Measurements from ENCODE around the gene TBCC. TPM values are rescaled to one million over a fixed set of nuclear protein-coding genes. Genes with fewer than 3 reads are reported as not detected.
"Not testable (repeated sequence)": the region's sequence is repeated elsewhere in the genome, so short reads cannot be mapped to it uniquely, and the experiment has no call there.

TBCC gene
- total and polyA plus RNA-seq, 9 donors, result 14.3 to 27.0 (median 16.1) TPM

DNA sequence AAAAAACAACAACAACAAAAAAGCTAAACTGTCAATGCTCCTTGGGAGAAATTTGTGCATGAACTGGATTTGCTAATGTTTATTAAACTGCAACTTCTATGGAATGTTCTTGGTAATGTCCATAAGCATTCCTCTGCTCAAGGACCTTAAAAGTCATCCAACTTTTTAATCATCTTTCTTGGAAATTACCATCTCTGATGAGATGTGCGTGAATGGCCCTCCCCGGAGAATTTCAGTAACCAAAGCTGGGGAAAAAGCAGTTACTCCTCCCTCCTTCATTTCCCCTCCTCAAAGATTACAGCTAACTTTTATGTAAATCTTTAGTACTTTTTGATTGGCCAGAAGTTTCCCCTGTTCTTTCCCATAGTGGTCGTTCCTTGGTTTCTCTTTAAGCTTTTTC lies 5.2 kb downstream of the TBCC start:
- no peaks in the 10 kb centered on the region for H3K9me3 ChIP-seq (replicated peaks; ENCODE audit: control insufficient read depth, low read depth, low read length)
- peaks cover 14% of the 10 kb centered on the region for H3K4me1 ChIP-seq (ENCODE audit: control insufficient read depth, insufficient read depth, low read length)
- no CpG with 5 or more reads among the region's 3 CpGs for WGBS (ENCODE audit: insufficient coverage)
- H3K27me3 ChIP-seq (ENCODE audit: control insufficient read depth, insufficient read depth, low read length), result peaks cover 6% of the 10 kb centered on the region
- H3K36me3 ChIP-seq (ENCODE audit: control insufficient read depth, insufficient read depth, low read length), result no peaks in the 10 kb centered on the region
- DNase-seq, result no peak
- no peak overlapping the region for H3K4me3 ChIP-seq (ENCODE audit: low read length)
- no peak overlapping the region for H3K27ac ChIP-seq (ENCODE audit: low read length)

DNA sequence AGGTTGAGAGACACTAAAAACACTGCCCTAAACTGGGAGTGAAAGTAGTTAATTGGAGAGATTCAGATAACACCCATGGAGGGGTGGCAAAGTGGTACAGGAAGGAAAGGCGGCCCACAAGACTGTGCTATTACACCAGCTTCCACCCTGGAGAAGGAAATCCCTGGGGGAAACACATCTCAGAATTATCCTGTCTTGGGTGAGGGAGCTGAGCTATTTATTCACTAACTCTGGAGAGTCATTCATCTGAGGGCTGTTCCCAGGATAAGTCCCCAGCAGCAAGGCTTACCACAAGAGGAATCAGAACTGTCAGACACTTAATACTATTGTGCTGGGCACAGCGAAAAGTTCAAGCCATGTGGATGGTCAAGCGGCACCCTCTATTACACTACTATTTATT lies 9.9 kb downstream of the TBCC start:
- Histone ChIP-seq H3K27me3 (ENCODE audit: control insufficient read depth, insufficient read depth, low read length) (peaks cover 8% of the 10 kb centered on the region), H3K4me3 (ENCODE audit: low read length) (no peak overlapping the region), H3K9me3 (replicated peaks; ENCODE audit: control insufficient read depth, low read depth, low read length) (no peaks in the 10 kb centered on the region), H3K36me3 (ENCODE audit: control insufficient read depth, insufficient read depth, low read length) (no peaks in the 10 kb centered on the region), H3K27ac (ENCODE audit: low read length) (no peak overlapping the region), H3K4me1 (ENCODE audit: control insufficient read depth, insufficient read depth, low read length) (no peaks in the 10 kb centered on the region)
- WGBS (ENCODE audit: insufficient coverage), result no CpG with 5 or more reads among the region's 3 CpGs
- DNase-seq, result no peak

DNA sequence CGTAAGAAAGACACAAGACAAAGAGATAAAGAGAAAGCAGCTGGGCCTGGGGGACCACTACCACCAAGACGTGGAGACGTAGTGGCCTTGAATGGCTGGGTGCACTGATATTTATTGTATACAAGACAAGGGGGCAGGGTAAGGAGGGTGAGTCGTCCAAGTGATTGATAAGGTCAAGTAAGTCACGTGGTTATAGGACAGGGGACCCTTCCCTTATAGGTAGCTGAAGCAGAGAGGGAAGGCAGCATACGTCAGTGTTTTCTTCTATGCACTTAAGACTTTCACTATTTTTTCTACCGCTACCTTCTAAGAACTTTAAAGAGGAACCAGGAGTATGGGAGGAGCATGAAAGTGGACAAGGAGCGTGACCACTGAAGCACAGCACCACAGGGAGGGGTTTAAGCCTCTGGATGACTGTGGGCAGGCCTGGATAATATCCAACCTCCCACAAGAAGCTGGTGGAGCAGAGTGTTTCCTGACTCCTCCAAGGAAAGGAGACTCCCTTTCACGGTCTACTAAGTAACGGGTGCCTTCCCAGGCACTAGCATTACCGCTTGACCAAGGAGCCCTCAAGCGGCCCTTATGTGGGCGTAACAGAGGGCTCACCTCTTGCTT lies 11.9 kb downstream of the TBCC start:
- not testable (repeated sequence) for DNase-seq; H3K4me1 ChIP-seq (ENCODE audit: control insufficient read depth, insufficient read depth, low read length); H3K36me3 ChIP-seq (ENCODE audit: control insufficient read depth, insufficient read depth, low read length); H3K27ac ChIP-seq (ENCODE audit: low read length); H3K9me3 ChIP-seq (replicated peaks; ENCODE audit: control insufficient read depth, low read depth, low read length); H3K4me3 ChIP-seq (ENCODE audit: low read length); H3K27me3 ChIP-seq (ENCODE audit: control insufficient read depth, insufficient read depth, low read length)
- WGBS (ENCODE audit: insufficient coverage), result 86% methylated on average over 1 of the region's 13 CpGs

DNA sequence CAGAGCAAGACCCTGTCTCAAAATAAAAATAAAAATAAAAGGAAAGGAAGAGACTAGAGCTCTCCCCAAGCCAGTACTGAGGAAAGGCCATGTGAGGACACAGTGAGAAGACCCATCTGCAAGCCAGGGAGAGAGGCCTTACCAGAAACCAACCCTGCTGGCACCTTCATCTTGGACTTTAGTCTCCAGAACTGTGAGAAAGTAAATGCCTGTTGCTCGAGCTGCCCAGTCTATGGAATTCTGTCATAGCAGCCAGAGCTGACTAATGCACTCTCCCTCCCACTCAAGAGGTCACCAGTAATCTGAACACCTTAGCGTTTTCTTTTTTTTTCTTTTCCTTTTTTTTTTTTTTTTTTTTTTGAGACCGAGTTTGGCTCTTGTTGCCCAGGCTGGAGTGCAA lies 16.2 kb downstream of the TBCC start:
- H3K9me3 ChIP-seq (replicated peaks; ENCODE audit: control insufficient read depth, low read depth, low read length), result no peaks in the 10 kb centered on the region
- H3K27ac ChIP-seq (ENCODE audit: low read length), result no peak overlapping the region
- H3K4me3 ChIP-seq (ENCODE audit: low read length), result no peak overlapping the region
- WGBS (ENCODE audit: insufficient coverage), result 57% methylated on average over 1 of the region's 3 CpGs
- peaks cover 2% of the 10 kb centered on the region for H3K27me3 ChIP-seq (ENCODE audit: control insufficient read depth, insufficient read depth, low read length)
- H3K36me3 ChIP-seq (ENCODE audit: control insufficient read depth, insufficient read depth, low read length), result no peaks in the 10 kb centered on the region
- DNase-seq, result no peak
- H3K4me1 ChIP-seq (ENCODE audit: control insufficient read depth, insufficient read depth, low read length), result peaks cover 4% of the 10 kb centered on the region

DNA sequence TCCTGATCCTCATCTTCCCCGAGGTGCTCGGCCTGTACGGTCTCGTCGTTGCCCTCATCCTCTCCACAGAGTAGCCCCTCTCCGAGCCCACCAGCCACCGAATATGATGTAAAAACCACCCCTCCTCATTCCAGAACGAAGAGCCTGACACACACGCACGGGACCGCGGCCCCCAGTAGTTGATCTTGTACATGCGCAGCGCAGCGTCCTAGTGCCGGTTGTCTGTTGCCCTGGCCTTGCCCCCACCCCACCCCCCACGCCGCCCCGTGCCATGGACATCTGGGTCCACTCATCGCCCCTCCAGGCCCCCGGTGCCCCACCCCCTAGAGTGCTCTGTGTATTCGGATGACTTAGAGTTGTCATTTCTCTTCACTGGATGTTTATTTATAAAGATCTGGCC lies 18.3 kb downstream of the TBCC start:
- 38% methylated on average over 15 of the region's 22 CpGs for WGBS (ENCODE audit: insufficient coverage)
- no peaks in the 10 kb centered on the region for H3K36me3 ChIP-seq (ENCODE audit: control insufficient read depth, insufficient read depth, low read length)
- DNase-seq, result peak; percentile 16
- peaks cover 4% of the 10 kb centered on the region for H3K4me1 ChIP-seq (ENCODE audit: control insufficient read depth, insufficient read depth, low read length)
- no peaks in the 10 kb centered on the region for H3K9me3 ChIP-seq (replicated peaks; ENCODE audit: control insufficient read depth, low read depth, low read length)
- peaks cover under 1% of the 10 kb centered on the region for H3K27me3 ChIP-seq (ENCODE audit: control insufficient read depth, insufficient read depth, low read length)
- peak overlapping the region; percentile 60 for H3K4me3 ChIP-seq (ENCODE audit: low read length)
- H3K27ac ChIP-seq (ENCODE audit: low read length), result no peak overlapping the region

DNA sequence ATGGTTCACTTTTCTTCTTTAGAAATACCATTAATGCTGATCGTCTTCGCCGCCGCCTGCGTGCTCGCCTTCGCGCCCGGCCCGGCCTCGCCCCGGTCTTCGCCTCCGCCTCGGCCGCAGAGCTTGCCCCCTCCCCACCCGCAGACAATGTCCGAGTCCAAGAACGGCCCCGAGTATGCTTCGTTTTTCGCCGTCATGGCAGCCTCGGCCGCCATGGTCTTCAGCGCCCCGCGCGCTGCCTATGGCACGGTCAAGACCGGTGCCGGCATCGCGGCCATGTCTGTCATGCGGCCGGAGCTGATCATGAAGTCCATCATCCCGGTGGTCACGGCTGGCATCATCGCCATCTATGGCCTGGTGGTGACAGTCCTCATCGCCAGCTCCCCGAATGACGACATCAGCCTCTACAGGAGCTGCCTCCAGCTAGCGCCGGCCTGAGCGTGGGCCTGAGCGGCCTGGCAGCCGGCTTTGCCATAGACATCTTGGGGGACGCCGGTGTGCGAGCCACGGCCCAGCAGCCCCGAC lies 18.8 kb downstream of the TBCC start:
- peak overlapping the region; percentile 60 for H3K4me3 ChIP-seq (ENCODE audit: low read length)
- no peaks in the 10 kb centered on the region for H3K36me3 ChIP-seq (ENCODE audit: control insufficient read depth, insufficient read depth, low read length)
- 7% methylated on average over 52 of the region's 52 CpGs for WGBS (ENCODE audit: insufficient coverage)
- DNase-seq, result peak; percentile 49
- no peaks in the 10 kb centered on the region for H3K9me3 ChIP-seq (replicated peaks; ENCODE audit: control insufficient read depth, low read depth, low read length)
- H3K4me1 ChIP-seq (ENCODE audit: control insufficient read depth, insufficient read depth, low read length), result peaks cover 4% of the 10 kb centered on the region
- no peaks in the 10 kb centered on the region for H3K27me3 ChIP-seq (ENCODE audit: control insufficient read depth, insufficient read depth, low read length)
- peak overlapping the region; percentile 80 for H3K27ac ChIP-seq (ENCODE audit: low read length)

DNA sequence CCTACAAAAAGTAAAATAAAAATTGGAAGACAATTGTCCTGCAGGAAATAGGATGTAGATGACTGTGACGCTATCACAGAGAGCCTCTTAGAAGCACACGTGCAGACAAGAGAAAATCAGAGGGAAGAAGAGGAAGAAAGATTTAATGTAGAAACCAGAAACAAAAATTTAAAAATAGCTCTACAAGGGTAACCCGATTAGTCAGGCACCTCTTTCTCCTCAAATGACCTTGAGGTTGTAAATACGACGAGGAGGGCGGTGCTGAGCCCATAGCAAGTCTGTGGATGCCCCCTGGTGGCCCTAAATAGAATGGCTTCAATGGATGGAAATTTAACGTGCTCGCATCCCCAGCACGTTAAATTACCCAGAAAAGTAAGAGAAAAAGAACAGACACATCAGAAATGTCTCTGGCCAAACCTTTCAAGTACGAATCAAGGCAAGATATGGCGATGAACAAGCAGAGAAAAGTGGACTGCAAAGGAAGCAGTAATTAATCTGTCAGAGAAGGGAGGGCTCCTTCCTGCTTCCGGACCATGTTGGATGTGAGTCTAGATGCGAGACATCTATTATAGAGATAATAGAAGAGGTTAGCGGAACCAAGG lies 19.3 kb downstream of the TBCC start:
- 0% methylated on average over 2 of the region's 14 CpGs for WGBS (ENCODE audit: insufficient coverage)
- H3K27me3 ChIP-seq (ENCODE audit: control insufficient read depth, insufficient read depth, low read length), result no peaks in the 10 kb centered on the region
- H3K27ac ChIP-seq (ENCODE audit: low read length), result peak overlapping the region; percentile 80

DNA sequence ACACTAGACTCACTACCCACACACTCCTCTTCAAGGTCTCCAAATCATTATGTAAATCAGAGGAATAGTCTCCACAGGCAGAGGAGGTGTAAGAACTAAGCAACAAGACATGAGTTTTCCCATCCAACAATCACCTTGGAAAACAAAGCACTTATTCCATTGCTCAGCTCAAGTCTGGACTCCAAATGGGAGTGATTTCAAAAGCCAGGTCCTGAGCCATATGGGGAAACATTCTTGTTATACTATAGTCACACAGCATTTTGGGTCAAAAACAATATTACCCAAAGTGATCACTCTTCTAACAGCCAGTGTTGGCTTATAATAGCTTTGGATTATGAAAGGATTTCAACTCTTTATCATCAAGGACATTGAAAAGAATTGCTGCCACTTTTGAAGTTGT lies 19.9 kb downstream of the TBCC start:
- Histone ChIP-seq H3K27me3 (ENCODE audit: control insufficient read depth, insufficient read depth, low read length) (no peaks in the 10 kb centered on the region), H3K4me1 (ENCODE audit: control insufficient read depth, insufficient read depth, low read length) (peaks cover 4% of the 10 kb centered on the region), H3K4me3 (ENCODE audit: low read length) (no peak overlapping the region), H3K9me3 (replicated peaks; ENCODE audit: control insufficient read depth, low read depth, low read length) (no peaks in the 10 kb centered on the region), H3K36me3 (ENCODE audit: control insufficient read depth, insufficient read depth, low read length) (no peaks in the 10 kb centered on the region), H3K27ac (ENCODE audit: low read length) (no peak overlapping the region)
- peak; percentile 42 for DNase-seq

More for the DNA sequence above, 19.3 kb downstream of the TBCC start:
- peak; percentile 93 for DNase-seq
- H3K4me1 ChIP-seq (ENCODE audit: control insufficient read depth, insufficient read depth, low read length), result peaks cover 4% of the 10 kb centered on the region
- H3K9me3 ChIP-seq (replicated peaks; ENCODE audit: control insufficient read depth, low read depth, low read length), result no peaks in the 10 kb centered on the region
- no peaks in the 10 kb centered on the region for H3K36me3 ChIP-seq (ENCODE audit: control insufficient read depth, insufficient read depth, low read length)
- peak overlapping the region; percentile 60 for H3K4me3 ChIP-seq (ENCODE audit: low read length)

DNA sequence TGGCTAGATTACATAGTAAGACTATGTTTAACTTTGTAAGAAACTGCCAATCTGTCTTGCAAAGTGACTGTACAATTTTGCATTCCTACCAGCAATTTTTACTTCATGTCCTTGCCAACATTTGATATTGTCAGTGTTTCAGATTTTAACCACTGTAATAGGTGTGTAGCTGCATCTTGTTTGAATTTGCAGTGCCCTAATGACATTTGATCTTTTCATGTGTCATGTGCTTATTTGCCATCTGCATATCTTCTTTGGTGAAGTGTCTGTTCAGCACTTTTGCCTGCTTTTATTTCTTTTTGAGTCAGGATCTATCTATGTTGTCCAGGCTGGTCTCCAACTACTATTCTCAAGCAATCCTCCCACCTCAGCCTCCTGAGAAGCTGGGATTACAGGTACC lies 21.1 kb downstream of the TBCC start:
- no peaks in the 10 kb centered on the region for H3K9me3 ChIP-seq (replicated peaks; ENCODE audit: control insufficient read depth, low read depth, low read length)
- H3K27ac ChIP-seq (ENCODE audit: low read length), result no peak overlapping the region
- no peak overlapping the region for H3K4me3 ChIP-seq (ENCODE audit: low read length)
- no peak for DNase-seq
- peaks cover 4% of the 10 kb centered on the region for H3K4me1 ChIP-seq (ENCODE audit: control insufficient read depth, insufficient read depth, low read length)
- no peaks in the 10 kb centered on the region for H3K27me3 ChIP-seq (ENCODE audit: control insufficient read depth, insufficient read depth, low read length)
- no peaks in the 10 kb centered on the region for H3K36me3 ChIP-seq (ENCODE audit: control insufficient read depth, insufficient read depth, low read length)

DNA sequence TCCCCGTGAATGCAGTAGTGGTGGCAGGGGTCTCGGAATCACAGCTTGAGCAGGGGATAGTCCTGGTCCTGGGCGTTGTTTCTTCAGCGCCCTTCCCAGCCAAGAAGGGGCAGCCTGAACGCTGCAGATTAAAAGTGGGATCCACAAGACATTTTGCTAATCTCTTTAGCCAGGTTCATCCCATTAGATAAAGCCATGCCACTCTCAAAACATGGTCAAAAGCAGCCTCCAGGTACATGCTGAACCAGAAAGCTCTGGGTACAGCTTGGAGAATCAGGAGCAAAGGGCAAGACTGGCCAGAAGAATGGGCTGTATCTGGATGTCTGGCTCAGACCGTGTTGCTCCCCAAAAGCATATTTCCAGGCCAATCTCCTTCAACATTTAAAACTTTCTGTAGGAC lies 23.4 kb downstream of the TBCC start, which contains the start of gene PRPH2:
TSS of gene PRPH2 (minus strand) at position 101 of the 400 bp plus-strand sequence. CDS start 263 bp downstream, outside the sequence.
- no peak for DNase-seq
- peaks cover 3% of the 10 kb centered on the region for H3K4me1 ChIP-seq (ENCODE audit: control insufficient read depth, insufficient read depth, low read length)
- WGBS (ENCODE audit: insufficient coverage), result 77% methylated on average over 5 of the region's 6 CpGs
- no peak within 1 kb of the TSS for H3K4me3 ChIP-seq (ENCODE audit: low read length)
- H3K36me3 ChIP-seq (ENCODE audit: control insufficient read depth, insufficient read depth, low read length), result no peaks in the 10 kb centered on the region
- H3K9me3 ChIP-seq (replicated peaks; ENCODE audit: control insufficient read depth, low read depth, low read length), result no peaks in the 10 kb centered on the region
- no peaks in the 10 kb centered on the region for H3K27me3 ChIP-seq (ENCODE audit: control insufficient read depth, insufficient read depth, low read length)
- H3K27ac ChIP-seq (ENCODE audit: low read length), result no peak within 1 kb of the TSS
